PC-3 (cell line): Measurements from ENCODE around the gene BCL11A. TPM values are rescaled to one million over a fixed set of nuclear protein-coding genes. Genes with fewer than 3 reads are reported as not detected.

Source experiments
- ATAC-seq: fragments of 200-7000 bp; cut with Tn5 transposase; 2 replicates; pipeline ENCODE4 v1.9.1; 2020; ENCODE audit warnings: mild to moderate bottlenecking, moderate library complexity
- BruUV-seq: library from RNA; stranded (reverse); fragments of 400-500 nt; replicated peaks from 2 replicates; lab custom pipeline; 2021; lab: Mats Ljungman, UMichigan
- CTCF ChIA-PET: fragments of 300-600 bp; sonication (Branson Sonifier 250); formaldehyde crosslinking; loops from one replicate; lab custom pipeline; 2022; ENCODE audit warnings: antibody characterized with exemption; lab: Charles Lee
- POLR2A ChIA-PET: fragments of 300-600 bp; sonication (Branson Sonifier 250); formaldehyde crosslinking; loops from one replicate; lab custom pipeline; 2022; ENCODE audit warnings: antibody characterized with exemption; ENCODE audit not compliant: unreplicated experiment; lab: Charles Lee
- DNase-seq: peaks from one replicate; pipeline ENCODE4 v3.0.0-alpha.2; 2015
- H2AFZ ChIP-seq: fragments of 300-600 bp; sonication (generic); 2 replicates; pipeline ENCODE4 v1.6.0; 2016; ENCODE audit warnings: antibody characterized with exemption, low read length
- H3F3A ChIP-seq: fragments of 300-600 bp; sonication (generic); one replicate; pipeline ENCODE4 v1.6.0; 2017; ENCODE audit warnings: antibody characterized with exemption, low read length, control low read depth, mild to moderate bottlenecking; ENCODE audit not compliant: unreplicated experiment
- H3K27ac ChIP-seq: fragments of 300-600 bp; sonication (generic); 2 replicates; pipeline ENCODE4 v1.5.1; 2016; ENCODE audit warnings: mild to moderate bottlenecking, low read length
- H3K27me3 ChIP-seq: fragments of 300-600 bp; sonication (generic); 2 replicates; pipeline ENCODE4 v1.6.1; 2016; ENCODE audit warnings: low read length, mixed read lengths
- H3K36me3 ChIP-seq: fragments of 300-600 bp; sonication (generic); 2 replicates; pipeline ENCODE4 v1.6.1; 2016; ENCODE audit warnings: low read depth, mixed run types, low read length, mixed read lengths
- H3K4me1 ChIP-seq: fragments of 300-600 bp; sonication (generic); 2 replicates; pipeline ENCODE4 v1.5.1; 2016; ENCODE audit warnings: low read length; ENCODE audit not compliant: insufficient read depth
- H3K4me2 ChIP-seq: fragments of 300-600 bp; sonication (generic); 2 replicates; pipeline ENCODE4 v1.6.0; 2016; ENCODE audit warnings: low read length
- H3K4me3 ChIP-seq: fragments of 300-600 bp; sonication (generic); 2 replicates; pipeline ENCODE4 v1.5.1; 2016; ENCODE audit warnings: mild to moderate bottlenecking, low read length, mixed read lengths
- H3K79me2 ChIP-seq: fragments of 300-600 bp; sonication (generic); 2 replicates; pipeline ENCODE4 v1.6.1; 2017; ENCODE audit warnings: low read length, mixed read lengths
- H3K9ac ChIP-seq: fragments of 300-600 bp; sonication (generic); 2 replicates; pipeline ENCODE4 v1.6.0; 2016; ENCODE audit warnings: mild to moderate bottlenecking, low read length
- H3K9me2 ChIP-seq: fragments of 300-600 bp; sonication (generic); replicated peaks from 2 replicates; pipeline ENCODE4 v1.6.1; 2016; ENCODE audit warnings: mixed run types, low read length, mixed read lengths
- H3K9me3 ChIP-seq: fragments of 300-600 bp; sonication (generic); 2 replicates; pipeline ENCODE4 v1.6.1; 2016; ENCODE audit warnings: low read length, mixed read lengths
- H4K20me1 ChIP-seq: fragments of 300-600 bp; sonication (generic); 2 replicates; pipeline ENCODE4 v1.6.1; 2016; ENCODE audit warnings: low read length, mixed read lengths
- CTCF ChIP-seq: fragments of 300-600 bp; sonication (generic); conservative IDR thresholded peaks from 2 replicates; pipeline ENCODE4 v1.5.1; 2017; ENCODE audit warnings: antibody characterized with exemption, low read depth, mild to moderate bottlenecking, low read length
- EZH2 ChIP-seq: fragments of 300-600 bp; sonication (generic); IDR thresholded peaks from one replicate; pipeline ENCODE4 v1.6.1; 2017; ENCODE audit warnings: antibody characterized with exemption, mild to moderate bottlenecking, low read length; ENCODE audit not compliant: unreplicated experiment
- EZH2phosphoT487 ChIP-seq: fragments of 300-600 bp; sonication (generic); IDR thresholded peaks from 2 replicates; pipeline ENCODE4 v1.6.1; 2018; ENCODE audit warnings: mild to moderate bottlenecking, antibody characterized with exemption, low read length, borderline replicate concordance
- intact Hi-C: fragments of 100-400 bp; cut with micrococcal nuclease; formaldehyde crosslinking; loops from 2 replicates; pipeline ENCODE4 v1.9.0; 2023
- total RNA-seq: library from RNA; depleted of rRNA; stranded (reverse); fragments of >200 nt; gene quantifications from 2 replicates; pipeline ENCODE4 v1.2.3, GENCODE V29; 2014

Gene BCL11A
- total RNA-seq, 1 experiment from 2014 or later = 4.6 TPM

GRCh38 chr2:60565472-60565871 lies 12.0 kb upstream of the BCL11A start:
- no peaks in the 10 kb centered on the region for H3K79me2 ChIP-seq
- DNase-seq (peak; percentile 65), ATAC-seq (peak; percentile 60)
- intact Hi-C loops = loop anchor here (1.0 to 5.0 kb wide), 4 partner anchors 68 to 1798 kb away; no protein-coding TSS in a partner anchor
- H3K4me3 ChIP-seq = no peak overlapping the region
- no peak overlapping the region for H3K27ac ChIP-seq
- H3K4me2 ChIP-seq = no peak overlapping the region
- no TSS peak for BruUV-seq
- TF ChIP-seq EZH2 (no peak), EZH2phosphoT487 (no peak), CTCF (peak; percentile 74)
- H3K4me1 ChIP-seq = no peaks in the 10 kb centered on the region
- no peaks in the 10 kb centered on the region for H3K9me2 ChIP-seq
- no peaks in the 10 kb centered on the region for H3F3A ChIP-seq
- no peaks in the 10 kb centered on the region for H3K36me3 ChIP-seq
- CTCF ChIA-PET = interaction anchor here (0.6 to 1.5 kb wide), 2 partner anchors 16 to 346 kb away, joined by 3 to 5 read pairs; no protein-coding TSS in a partner anchor
- no peak overlapping the region for H2AFZ ChIP-seq
- no peak overlapping the region for H3K9ac ChIP-seq
- no peaks in the 10 kb centered on the region for H3K9me3 ChIP-seq
- peaks cover 73% of the 10 kb centered on the region for H3K27me3 ChIP-seq
- no peaks in the 10 kb centered on the region for H4K20me1 ChIP-seq
- POLR2A ChIA-PET = interaction anchor here (0.6 kb wide), 1 partner anchor 201 kb away, joined by 3 read pairs; no protein-coding TSS in a partner anchor

- no peak overlapping the region for H2AFZ ChIP-seq
- no peaks in the 10 kb centered on the region for H3K79me2 ChIP-seq
- DNase-seq (peak; percentile 70), ATAC-seq (peak; percentile 74)
- no peaks in the 10 kb centered on the region for H3K9me2 ChIP-seq
- H3F3A ChIP-seq = no peaks in the 10 kb centered on the region
- H3K27ac ChIP-seq = no peak overlapping the region
- H3K27me3 ChIP-seq = peaks cover 75% of the 10 kb centered on the region
- H3K4me3 ChIP-seq = no peak overlapping the region
- H3K9me3 ChIP-seq = no peaks in the 10 kb centered on the region
- no peaks in the 10 kb centered on the region for H4K20me1 ChIP-seq
- H3K4me1 ChIP-seq = no peaks in the 10 kb centered on the region
- intact Hi-C loops = no loop called here
- BruUV-seq = no TSS peak
- TF ChIP-seq EZH2phosphoT487 (no peak), CTCF (peak; percentile 75), EZH2 (no peak)
- ChIA-PET POLR2A (no interaction called here), CTCF (interaction anchor here (0.6 to 1.9 kb wide), 2 partner anchors 21 to 953 kb away, joined by 6 to 12 read pairs; no protein-coding TSS in a partner anchor)
- no peak overlapping the region for H3K4me2 ChIP-seq
- H3K9ac ChIP-seq = no peak overlapping the region
- H3K36me3 ChIP-seq = no peaks in the 10 kb centered on the region
Measured at GRCh38 chr2:60560734-60561644, 7.5 kb upstream of the BCL11A start.
